GM12878 (cell line): ENCODE results near the gene CCDC39. TPM values are rescaled to one million over a fixed set of nuclear protein-coding genes. Genes with fewer than 3 reads are reported as not detected.

Experiments used
- BACH1 ChIP-seq: fragments of 450-650 bp; IDR thresholded peaks from 2 replicates; pipeline ENCODE4 v1.6.1; 2017; ENCODE audit warnings: mild to moderate bottlenecking, borderline replicate concordance
- BMI1 ChIP-seq: fragments of 450-650 bp; IDR thresholded peaks from 2 replicates; pipeline ENCODE4 v1.6.1; 2016; ENCODE audit warnings: mild to moderate bottlenecking, moderate library complexity, borderline replicate concordance
- ESRRA ChIP-seq: IDR thresholded peaks from 2 replicates; pipeline ENCODE4 v1.6.1; 2012; ENCODE audit warnings: mild to moderate bottlenecking, low read length, improper control_type of control experiment
- HDGF ChIP-seq: fragments of 450-650 bp; IDR thresholded peaks from 2 replicates; pipeline ENCODE4 v1.6.1; 2016; ENCODE audit warnings: antibody characterized with exemption
- MEF2A ChIP-seq: IDR thresholded peaks from 2 replicates; pipeline ENCODE4 v1.6.1; 2011; ENCODE audit warnings: low read depth, mild to moderate bottlenecking, low read length, moderate library complexity; ENCODE audit not compliant: insufficient read depth
- NBN ChIP-seq: fragments of 450-650 bp; IDR thresholded peaks from 2 replicates; pipeline ENCODE4 v1.6.1; 2016
- NFYB ChIP-seq: IDR thresholded peaks from 2 replicates; pipeline ENCODE4 v1.6.1; 2011; ENCODE audit warnings: low read depth, mild to moderate bottlenecking, low read length, improper control_type of control experiment, moderate library complexity; ENCODE audit not compliant: insufficient read depth
- NR2C1 ChIP-seq: fragments of 450-650 bp; IDR thresholded peaks from 2 replicates; pipeline ENCODE4 v1.6.1; 2017; ENCODE audit warnings: antibody characterized with exemption, mild to moderate bottlenecking, moderate library complexity
- POLR2A ChIP-seq: IDR thresholded peaks from 2 replicates; pipeline ENCODE4 v1.6.1; 2011; ENCODE audit warnings: low read depth, mild to moderate bottlenecking, low read length
- POU2F2 ChIP-seq: IDR thresholded peaks from 3 replicates; pipeline ENCODE4 v1.6.1; 2011; ENCODE audit warnings: low read depth, mild to moderate bottlenecking, low read length, borderline replicate concordance
- SMC3 ChIP-seq: IDR thresholded peaks from 2 replicates; pipeline ENCODE4 v1.6.1; 2011; ENCODE audit warnings: low read length, improper control_type of control experiment, borderline replicate concordance
- ZNF207 ChIP-seq: fragments of 450-650 bp; IDR thresholded peaks from 2 replicates; pipeline ENCODE4 v1.6.1; 2014; ENCODE audit warnings: antibody characterized with exemption, mild to moderate bottlenecking, borderline replicate concordance
- polyA plus RNA-seq, 11 experiments: library from polyadenylated mRNA; depleted of rRNA in 4 of 11; unstranded in 6 of 11; stranded (reverse) in 5 of 11; fragments of >200 nt; fragmentation: Nextera tagmentation in 4 of 11; fragmentation: Illumina TruSeq in 1 of 11; extraction: Ambion mirVana in 4 of 11; extraction: Trizol in 1 of 11; gene quantifications; 1 replicate in 1 of 11; 2 replicates in 10 of 11; pipeline versions ENCODE4 v1.2.1 to v1.2.3, GENCODE V29; 2011 to 2016; ENCODE audit warnings: inconsistent platforms in 2 of 11, missing spikeins in 2 of 11, low read depth in 1 of 11
- total RNA-seq, 4 experiments: library from RNA; depleted of rRNA in 3 of 4; stranded (reverse); fragments of >200 nt in 3 of 4; fragmentation: Illumina TruSeq in 1 of 4; extraction: Trizol in 1 of 4; gene quantifications; 2 replicates each; pipeline versions ENCODE4 v1.2.1 to v1.2.3, GENCODE V29; 2013 to 2021
- TF ChIP-seq, protein P1 (sequence below): fragments of 450-650 bp; IDR thresholded peaks from 2 replicates; pipeline ENCODE4 v1.6.1; 2016; ENCODE audit warnings: mild to moderate bottlenecking, moderate library complexity, borderline replicate concordance
- TF ChIP-seq, protein P2 (sequence below): fragments of 450-650 bp; conservative IDR thresholded peaks from 2 replicates; pipeline ENCODE4 v1.6.1; 2017; ENCODE audit warnings: mild to moderate bottlenecking, moderate library complexity
- TF ChIP-seq, protein P3 (sequence below): fragments of 450-650 bp; IDR thresholded peaks from 2 replicates; pipeline ENCODE4 v1.6.1; 2016; ENCODE audit warnings: mild to moderate bottlenecking
- TF ChIP-seq, protein P4 (sequence below): IDR thresholded peaks from 2 replicates; pipeline ENCODE4 v1.6.1; 2011; ENCODE audit warnings: borderline replicate concordance, low read depth, mild to moderate bottlenecking, moderate library complexity, mixed read lengths, low read length; ENCODE audit not compliant: insufficient read depth; ENCODE audit errors: extremely low read length
- TF ChIP-seq, protein P5 (sequence below): IDR thresholded peaks from 2 replicates; pipeline ENCODE4 v1.6.1; 2012; ENCODE audit warnings: mild to moderate bottlenecking, low read depth, low read length

CCDC39 gene
- total and polyA plus RNA-seq, 10 of the 15 experiments (the other 5 are each of a cell fraction or from before 2014, with no cell fraction given): 0.10 to 0.69 (median 0.31) TPM

DNA sequence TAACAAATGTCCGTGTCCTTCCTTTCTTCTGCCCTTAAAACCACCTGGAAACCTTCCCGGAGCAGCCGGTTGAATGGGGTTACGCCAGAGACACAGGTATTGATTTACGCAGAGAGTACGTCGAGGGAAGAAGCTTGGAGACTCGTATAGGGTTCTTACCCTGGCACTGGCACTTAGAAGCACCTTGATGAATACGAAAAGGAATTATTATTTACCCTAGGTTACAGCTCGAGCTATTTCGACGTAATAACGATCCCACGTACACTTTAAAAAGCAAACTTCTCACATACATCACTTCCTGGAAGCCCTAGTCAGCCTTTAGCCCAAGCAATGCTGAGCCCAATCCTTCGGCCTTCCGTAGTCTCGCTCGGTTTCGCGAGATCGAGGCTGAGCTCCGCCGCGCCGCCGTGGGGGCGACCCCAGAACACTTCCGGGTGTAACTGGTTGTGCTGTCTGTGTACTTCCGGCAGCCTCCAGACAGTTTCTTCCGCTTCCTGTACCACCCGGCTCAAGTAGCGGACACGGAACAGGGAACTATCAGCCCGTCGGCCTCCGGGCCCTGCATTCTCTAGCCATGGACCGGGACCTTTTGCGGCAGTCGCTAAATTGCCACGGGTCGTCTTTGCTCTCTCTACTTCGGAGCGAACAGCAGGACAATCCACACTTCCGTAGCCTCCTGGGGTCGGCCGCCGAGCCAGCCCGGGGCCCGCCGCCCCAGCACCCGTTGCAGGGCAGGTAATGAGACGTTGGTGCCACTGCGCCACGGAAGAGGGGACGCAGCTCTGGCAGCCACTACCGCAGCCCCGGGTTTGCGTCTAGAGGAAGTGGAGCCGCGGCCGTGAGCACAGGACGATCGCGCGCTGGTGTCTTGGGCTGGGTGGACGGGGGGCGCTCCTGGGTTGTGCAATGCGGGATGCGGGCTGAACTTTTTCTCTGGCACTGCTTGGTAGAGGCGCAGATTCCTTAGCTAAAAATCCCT lies 77.3 kb downstream of the CCDC39 start, which contains the start of gene TTC14 (continued):
- TF ChIP-seq, protein P1, sequence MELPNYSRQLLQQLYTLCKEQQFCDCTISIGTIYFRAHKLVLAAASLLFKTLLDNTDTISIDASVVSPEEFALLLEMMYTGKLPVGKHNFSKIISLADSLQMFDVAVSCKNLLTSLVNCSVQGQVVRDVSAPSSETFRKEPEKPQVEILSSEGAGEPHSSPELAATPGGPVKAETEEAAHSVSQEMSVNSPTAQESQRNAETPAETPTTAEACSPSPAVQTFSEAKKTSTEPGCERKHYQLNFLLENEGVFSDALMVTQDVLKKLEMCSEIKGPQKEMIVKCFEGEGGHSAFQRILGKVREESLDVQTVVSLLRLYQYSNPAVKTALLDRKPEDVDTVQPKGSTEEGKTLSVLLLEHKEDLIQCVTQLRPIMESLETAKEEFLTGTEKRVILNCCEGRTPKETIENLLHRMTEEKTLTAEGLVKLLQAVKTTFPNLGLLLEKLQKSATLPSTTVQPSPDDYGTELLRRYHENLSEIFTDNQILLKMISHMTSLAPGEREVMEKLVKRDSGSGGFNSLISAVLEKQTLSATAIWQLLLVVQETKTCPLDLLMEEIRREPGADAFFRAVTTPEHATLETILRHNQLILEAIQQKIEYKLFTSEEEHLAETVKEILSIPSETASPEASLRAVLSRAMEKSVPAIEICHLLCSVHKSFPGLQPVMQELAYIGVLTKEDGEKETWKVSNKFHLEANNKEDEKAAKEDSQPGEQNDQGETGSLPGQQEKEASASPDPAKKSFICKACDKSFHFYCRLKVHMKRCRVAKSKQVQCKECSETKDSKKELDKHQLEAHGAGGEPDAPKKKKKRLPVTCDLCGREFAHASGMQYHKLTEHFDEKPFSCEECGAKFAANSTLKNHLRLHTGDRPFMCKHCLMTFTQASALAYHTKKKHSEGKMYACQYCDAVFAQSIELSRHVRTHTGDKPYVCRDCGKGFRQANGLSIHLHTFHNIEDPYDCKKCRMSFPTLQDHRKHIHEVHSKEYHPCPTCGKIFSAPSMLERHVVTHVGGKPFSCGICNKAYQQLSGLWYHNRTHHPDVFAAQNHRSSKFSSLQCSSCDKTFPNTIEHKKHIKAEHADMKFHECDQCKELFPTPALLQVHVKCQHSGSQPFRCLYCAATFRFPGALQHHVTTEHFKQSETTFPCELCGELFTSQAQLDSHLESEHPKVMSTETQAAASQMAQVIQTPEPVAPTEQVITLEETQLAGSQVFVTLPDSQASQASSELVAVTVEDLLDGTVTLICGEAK: peak; percentile 96
- TF ChIP-seq HDGF (no peak), POU2F2 (peak; percentile 54; the same call in 2 of the 3 replicates), NFYB (no peak), ZNF207 (0 out of 2 replicates have a peak, but pooled peaks have one; percentile 25), NR2C1 (peak; percentile 96), NBN (peak; percentile 72), MEF2A (no peak), ESRRA (no peak), BMI1 (0 out of 2 replicates have a peak, but pooled peaks have one; percentile 25), SMC3 (no peak; the same call in 1 of the 2 replicates), BACH1 (0 out of 2 replicates have a peak, but pooled peaks have one; percentile 12), POLR2A (peak; percentile 93)
- TF ChIP-seq, protein P2, sequence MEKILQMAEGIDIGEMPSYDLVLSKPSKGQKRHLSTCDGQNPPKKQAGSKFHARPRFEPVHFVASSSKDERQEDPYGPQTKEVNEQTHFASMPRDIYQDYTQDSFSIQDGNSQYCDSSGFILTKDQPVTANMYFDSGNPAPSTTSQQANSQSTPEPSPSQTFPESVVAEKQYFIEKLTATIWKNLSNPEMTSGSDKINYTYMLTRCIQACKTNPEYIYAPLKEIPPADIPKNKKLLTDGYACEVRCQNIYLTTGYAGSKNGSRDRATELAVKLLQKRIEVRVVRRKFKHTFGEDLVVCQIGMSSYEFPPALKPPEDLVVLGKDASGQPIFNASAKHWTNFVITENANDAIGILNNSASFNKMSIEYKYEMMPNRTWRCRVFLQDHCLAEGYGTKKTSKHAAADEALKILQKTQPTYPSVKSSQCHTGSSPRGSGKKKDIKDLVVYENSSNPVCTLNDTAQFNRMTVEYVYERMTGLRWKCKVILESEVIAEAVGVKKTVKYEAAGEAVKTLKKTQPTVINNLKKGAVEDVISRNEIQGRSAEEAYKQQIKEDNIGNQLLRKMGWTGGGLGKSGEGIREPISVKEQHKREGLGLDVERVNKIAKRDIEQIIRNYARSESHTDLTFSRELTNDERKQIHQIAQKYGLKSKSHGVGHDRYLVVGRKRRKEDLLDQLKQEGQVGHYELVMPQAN: peak; percentile 70
- TF ChIP-seq, protein P3, sequence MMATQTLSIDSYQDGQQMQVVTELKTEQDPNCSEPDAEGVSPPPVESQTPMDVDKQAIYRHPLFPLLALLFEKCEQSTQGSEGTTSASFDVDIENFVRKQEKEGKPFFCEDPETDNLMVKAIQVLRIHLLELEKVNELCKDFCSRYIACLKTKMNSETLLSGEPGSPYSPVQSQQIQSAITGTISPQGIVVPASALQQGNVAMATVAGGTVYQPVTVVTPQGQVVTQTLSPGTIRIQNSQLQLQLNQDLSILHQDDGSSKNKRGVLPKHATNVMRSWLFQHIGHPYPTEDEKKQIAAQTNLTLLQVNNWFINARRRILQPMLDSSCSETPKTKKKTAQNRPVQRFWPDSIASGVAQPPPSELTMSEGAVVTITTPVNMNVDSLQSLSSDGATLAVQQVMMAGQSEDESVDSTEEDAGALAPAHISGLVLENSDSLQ: peak; percentile 56
- TF ChIP-seq, protein P4, sequence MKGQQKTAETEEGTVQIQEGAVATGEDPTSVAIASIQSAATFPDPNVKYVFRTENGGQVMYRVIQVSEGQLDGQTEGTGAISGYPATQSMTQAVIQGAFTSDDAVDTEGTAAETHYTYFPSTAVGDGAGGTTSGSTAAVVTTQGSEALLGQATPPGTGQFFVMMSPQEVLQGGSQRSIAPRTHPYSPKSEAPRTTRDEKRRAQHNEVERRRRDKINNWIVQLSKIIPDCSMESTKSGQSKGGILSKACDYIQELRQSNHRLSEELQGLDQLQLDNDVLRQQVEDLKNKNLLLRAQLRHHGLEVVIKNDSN: no peak
- TF ChIP-seq, protein P5, sequence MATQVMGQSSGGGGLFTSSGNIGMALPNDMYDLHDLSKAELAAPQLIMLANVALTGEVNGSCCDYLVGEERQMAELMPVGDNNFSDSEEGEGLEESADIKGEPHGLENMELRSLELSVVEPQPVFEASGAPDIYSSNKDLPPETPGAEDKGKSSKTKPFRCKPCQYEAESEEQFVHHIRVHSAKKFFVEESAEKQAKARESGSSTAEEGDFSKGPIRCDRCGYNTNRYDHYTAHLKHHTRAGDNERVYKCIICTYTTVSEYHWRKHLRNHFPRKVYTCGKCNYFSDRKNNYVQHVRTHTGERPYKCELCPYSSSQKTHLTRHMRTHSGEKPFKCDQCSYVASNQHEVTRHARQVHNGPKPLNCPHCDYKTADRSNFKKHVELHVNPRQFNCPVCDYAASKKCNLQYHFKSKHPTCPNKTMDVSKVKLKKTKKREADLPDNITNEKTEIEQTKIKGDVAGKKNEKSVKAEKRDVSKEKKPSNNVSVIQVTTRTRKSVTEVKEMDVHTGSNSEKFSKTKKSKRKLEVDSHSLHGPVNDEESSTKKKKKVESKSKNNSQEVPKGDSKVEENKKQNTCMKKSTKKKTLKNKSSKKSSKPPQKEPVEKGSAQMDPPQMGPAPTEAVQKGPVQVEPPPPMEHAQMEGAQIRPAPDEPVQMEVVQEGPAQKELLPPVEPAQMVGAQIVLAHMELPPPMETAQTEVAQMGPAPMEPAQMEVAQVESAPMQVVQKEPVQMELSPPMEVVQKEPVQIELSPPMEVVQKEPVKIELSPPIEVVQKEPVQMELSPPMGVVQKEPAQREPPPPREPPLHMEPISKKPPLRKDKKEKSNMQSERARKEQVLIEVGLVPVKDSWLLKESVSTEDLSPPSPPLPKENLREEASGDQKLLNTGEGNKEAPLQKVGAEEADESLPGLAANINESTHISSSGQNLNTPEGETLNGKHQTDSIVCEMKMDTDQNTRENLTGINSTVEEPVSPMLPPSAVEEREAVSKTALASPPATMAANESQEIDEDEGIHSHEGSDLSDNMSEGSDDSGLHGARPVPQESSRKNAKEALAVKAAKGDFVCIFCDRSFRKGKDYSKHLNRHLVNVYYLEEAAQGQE: no peak
